ENCODE results near the gene PCNA.
"Not testable (repeated sequence)": the region's sequence is repeated elsewhere in the genome, so short reads cannot be mapped to it uniquely, and the experiment has no call there.

PCNA gene

DNA sequence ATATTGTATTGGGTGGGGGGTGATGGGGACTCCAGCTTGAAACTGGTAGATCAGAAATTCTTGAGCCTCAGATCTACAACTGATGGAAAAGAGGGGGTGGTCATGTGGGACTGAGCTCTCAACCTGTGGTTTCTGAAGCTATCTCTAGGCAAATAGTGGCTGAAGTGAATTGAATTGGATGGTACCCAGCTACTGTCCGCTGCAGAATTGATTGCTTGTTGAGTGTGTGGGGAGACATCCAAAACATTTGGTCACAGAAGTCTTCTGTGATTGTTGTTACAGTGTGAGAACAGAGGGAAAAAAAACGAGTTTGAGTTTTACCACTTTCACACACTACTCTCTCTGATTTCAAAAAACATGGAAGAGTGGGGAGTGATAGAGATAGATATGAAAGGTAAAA lies 21.9 kb upstream of the PCNA start:
- no peak for DNase-seq

DNA sequence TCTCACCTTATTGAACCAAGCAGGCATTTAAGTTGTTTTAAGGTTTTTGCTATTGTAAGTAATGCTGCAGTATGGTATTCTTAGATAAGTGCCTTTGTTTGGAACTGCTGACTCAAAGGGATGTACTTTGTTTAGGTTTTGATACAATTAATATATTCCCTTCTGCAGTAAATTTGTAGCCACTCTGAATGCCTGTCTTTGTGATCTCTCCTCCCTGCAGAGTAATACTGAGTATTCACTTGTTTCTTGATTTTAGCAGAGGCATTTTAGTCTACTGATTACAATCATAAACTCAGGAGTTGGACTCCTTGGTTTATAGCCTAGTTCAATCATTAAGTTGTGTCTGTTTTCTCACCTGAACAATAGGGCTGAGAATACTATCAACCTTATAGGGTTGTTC lies 20.4 kb upstream of the PCNA start:
- no peak for DNase-seq

DNA sequence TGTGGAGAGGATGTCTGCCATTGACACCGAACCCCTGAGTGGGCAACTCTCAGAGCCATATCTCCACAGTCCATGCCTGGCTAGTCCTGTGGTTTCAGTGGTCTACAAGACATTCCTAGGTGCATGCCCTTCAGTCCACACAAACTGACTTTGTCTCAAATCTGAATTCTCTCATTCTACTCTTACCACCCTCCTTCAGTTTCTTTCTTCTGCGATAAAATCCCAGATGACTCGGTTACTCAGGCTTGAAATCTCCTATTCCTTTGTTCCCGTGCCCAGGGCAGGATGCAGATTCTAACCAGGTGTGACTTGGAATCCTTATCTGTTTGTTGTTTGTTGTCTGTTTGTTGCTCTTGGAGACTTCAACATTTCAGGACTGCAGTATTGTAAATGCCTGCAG lies 16.3 kb upstream of the PCNA start:
- no peak for DNase-seq

DNA sequence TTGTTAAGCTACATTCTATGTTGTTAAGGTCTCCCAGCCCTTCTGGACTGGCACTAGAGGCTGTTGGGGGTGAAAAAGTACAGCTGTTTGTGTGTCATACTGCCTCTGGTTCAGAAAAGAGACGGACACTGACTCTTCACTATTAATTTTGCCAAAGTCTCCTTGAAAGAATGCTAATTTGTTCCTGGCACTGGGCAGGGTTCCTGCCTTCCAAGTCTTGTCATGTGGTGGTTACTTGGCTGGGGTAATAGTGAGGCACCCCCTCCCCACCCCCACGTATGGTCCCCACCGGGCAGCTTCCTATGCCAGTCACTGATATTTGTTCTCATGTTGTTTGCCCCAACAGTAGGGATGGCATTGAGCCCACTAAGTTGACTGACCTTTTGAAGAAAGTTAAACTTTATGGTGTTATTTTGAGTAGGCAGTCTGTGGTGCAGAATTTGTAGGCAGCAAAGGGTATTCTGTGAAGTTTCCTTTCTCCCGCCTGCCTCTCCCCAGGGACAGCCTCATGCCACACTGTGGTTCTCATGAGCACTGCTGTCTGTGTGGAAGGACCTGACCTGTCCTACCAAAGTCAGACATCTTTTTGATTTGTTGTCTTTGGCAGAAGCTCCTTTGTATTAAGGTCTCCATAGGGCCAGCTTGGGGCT lies 15.7 kb upstream of the PCNA start:
- DNase-seq, result no peak

DNA sequence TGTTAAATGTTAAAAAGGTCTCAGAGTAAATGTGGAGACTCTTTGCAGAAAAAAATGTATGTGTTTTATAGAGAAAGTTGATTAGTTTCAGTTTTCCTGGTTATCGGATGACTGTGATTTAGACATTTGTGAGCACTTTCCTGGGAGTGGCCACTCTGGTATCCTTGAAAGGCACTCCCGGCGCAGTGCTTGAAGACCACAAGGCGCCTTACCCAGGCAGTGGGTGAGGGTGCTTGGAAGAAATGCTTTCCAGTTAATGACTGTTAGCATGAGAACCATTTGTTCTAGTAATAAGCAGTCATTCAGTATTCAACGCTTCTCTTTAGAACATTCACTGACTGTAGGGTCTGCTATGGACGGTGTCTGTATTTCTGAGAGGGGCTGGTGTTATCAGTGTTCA lies 14.2 kb upstream of the PCNA start:
- DNase-seq, result no peak

DNA sequence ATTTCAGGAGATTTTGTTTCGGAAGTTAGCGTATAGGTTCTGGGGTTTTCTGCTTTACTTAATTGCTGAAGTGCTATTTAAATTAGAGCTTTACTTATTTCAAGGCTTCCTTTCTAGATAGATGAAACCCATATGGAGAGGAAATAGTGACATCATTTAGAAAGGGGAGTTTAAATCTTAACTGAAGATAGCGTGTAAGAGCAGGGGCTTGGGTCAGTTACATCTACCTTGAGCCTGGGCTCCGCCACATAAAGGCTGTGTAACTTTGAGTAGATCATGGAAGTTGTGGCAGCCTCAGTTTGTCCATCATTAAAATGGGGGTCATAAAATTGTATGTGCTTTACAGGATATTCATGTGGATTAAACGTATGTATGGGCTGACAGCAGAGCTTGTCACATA lies 11.7 kb upstream of the PCNA start:
- DNase-seq, result no peak

DNA sequence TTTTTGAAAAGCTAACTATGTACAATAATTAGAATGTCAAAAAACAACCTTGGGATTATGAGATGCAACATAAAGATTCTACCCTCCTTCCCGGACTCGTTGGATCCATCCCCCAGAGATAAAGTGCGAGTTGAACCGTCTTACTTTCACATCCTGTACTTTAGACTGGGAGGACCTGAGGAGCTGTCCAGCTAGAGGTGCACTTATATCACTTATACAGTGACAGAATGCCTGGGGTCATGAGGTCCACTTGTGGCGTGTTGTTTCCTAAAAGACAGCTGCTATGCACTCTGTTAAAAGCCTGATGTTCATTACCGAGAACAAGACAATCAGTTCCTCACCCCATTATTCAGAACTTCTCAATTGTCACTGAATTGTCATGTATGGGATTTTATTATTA lies 9.1 kb upstream of the PCNA start:
- no peak for DNase-seq

DNA sequence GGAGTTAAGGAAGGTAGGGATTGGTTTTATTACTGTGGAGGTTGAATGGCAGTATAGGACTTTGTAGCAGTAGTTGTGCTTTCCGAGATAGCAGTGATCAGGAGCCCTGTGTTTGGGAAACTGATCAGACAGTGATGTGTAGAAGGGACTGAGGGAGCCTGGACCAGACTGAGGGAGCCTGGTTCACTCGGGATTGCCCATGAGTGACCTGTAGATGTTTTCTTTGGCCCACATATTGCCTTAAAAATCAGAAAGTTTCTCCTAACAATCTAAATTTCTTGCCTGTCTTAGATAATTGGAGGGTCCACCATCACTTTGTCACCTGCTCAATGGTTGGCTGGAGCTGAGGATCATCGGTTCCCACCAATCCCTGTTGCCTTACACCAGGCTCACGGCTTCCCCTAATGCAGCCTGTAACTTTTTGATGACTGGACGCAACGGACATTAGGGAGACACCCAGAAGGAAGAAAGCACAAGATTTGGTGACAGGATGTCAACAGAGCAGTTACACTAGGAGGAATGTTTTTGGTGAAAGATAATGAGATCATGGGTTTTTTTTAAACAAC lies 8.2 kb upstream of the PCNA start:
- DNase-seq, result no peak

DNA sequence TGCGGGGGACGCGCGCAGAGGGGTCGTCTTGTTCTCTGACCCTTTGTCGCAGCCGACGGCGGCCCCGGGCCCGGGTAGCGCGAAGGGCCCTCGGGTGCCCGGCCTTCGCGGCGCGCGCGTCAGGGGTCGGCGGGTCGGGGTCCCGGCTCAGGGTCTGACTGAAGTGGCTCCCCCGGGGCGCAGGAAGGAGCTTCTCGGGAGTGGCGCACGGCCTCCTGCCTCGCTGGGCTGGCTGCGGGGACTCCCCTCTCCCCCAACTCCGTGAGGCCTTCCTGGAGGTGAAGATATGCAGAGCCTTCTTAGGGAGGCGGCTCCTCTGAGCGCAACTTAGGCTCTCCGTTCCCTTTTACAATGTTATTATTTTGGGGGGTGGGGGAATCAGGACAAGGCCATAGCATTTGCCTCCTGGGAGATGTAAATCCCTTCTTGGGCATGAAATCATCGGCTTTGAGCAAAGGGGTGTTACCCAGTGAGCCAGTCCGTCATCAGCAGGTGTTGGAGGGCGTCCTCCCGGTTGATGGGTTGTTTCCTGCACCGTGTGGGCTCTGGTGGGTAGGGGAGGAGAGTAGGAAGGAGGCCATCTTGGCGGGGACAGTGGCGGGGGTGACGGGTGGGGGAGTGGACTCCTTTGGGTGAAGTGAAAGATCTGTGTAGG lies 7.6 kb upstream of the PCNA start:
- DNase-seq, result no peak

DNA sequence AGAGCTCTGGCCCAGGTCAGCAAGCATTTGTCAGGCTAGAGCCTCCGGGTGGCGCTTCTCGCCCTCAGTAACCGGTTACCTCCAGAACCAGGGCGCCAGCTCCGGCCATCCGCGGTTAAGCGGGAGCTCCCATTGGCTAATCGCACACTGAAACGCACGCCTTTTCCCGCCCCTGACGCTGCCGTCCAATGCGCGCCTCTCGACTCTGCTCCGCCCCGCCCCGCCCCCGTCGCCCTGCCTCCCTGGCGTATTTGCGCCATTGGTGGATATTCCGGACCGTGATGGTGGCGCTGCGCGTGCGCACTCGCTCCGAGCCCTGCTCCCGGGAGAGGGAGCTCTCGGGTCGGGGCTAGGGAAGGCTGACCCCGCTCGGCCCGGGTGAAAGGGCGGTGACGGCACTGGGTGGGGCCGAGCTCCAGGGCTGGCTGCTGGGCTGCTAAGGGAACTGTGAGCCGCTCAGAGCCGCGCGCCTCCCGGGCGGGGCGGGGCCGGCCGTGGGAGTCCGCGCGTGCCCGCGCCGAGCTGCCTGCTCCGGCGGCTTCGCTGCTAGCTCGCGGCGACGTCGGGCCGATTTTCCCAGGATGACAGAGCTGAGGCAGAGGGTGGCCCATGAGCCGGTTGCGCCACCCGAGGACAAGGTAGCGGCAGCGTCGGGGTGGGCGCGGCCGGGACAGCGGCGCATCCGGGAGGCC lies 6.9 kb upstream of the PCNA start, which contains the start of gene CDS2:
CDS2 (plus strand) TSS at position 497 of the 692 bp plus-strand sequence; CDS start at position 582, 85 bp downstream.
- peak; percentile 90 to 96 for DNase-seq

DNA sequence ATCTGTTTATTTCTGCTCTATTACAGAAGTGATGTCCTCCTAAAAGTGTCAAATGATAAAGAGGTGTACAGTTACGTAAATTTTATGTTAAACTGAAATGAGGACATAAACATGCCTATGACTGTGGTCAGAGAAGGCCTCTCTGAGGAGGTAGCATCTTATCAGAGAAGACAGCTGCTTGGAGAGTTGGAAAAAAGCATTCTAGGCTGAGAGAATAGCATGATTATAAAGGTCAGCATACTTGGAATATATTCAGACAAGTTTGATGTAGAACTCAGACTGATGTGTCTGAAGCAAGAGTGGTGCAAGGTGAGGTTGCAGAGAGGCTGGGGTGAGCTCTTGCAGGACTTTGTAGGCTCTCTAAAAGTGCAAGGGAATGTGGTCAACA lies 3.1 kb upstream of the PCNA start:
- DNase-seq, result no peak

DNA sequence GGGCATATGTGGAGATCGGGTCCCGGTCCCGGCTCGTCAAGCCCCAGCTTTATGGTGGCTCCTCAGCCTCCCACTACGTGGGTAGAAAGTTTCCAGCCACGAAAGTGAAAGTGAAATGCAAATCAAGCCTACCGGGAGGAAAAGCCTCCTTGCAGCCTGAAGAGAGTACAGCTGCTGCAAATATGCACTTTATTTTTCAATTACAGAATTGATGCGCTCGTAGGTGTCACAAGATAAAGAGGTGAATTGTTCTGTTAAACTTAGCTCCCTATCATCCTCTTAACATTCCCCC lies 373 bp upstream of the PCNA start:
- DNase-seq, result no peak

DNA sequence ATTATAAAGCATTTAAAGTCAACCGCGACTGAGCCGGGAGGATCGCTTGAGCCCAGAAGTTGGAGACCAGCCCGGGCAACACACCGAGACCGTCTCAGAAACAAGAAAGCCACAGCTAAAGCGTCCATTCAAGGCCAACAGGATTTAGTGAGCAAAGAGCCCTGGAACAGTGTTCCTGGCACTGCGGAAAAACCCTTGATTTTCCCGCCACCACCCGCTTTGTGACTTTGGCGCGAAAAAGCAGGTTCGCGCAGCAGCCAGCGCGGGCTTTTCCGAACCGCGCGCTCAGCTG lies 669 bp downstream of the PCNA start:
- no peak for DNase-seq

DNA sequence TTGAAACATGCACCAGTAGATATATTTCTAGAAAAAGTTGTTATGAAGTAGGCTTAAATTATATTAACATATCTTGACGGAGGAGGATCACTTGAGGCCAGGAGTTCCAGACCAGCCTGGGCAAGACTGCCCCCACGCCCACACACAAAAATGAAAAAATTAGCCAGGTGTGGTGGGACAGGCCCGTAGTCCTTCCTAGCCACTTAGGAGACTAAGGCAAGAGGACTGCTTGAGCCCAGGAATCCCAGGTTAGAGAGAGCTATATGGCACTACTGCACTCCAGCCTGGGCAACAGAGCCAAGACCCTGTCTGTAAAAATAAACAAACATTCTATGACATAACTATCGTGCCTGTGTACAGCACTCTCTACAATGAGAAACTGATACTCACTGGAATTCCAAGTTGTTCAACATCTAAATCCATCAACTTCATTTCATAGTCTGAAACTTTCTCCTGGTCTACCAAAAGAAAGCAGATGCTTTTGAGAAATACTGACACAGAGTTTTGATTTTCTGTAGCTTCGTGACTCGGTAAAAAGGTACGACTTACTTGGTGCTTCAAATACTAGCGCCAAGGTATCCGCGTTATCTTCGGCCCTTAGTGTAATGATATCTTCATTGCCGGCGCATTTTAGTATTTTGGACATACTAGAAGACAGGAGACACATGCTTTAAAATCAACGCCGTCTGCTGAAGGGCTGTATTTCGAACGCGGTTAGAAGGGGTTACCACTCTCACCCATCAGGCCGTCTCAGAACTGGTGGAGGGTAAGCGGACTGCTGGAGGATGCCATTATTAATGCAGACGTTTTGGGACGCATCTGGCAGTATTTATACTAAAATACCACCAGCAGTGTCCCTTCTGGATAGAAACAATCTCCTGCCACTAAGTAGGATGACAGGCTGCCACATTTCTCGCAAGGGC lies 1.3 kb downstream of the PCNA start:
- no peak for DNase-seq

DNA sequence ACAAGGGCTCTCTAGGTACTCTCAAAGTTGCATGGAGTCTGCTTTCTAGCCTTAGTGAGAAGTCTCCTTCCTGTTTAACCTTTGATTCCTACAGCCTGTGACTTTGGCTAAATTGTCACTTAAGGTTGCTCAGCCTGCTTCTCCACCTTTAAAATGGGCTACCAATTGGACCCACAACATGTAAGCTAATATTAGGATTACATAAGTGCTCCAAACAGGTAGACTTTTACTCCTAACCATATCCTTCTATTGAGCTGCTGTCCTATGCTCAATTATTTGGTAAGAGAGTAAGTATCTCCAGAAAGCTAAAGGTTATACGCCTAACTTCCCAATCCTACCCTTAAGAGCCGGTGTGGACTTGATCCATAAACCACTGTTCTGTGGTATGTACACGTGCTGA lies 2.9 kb downstream of the PCNA start:
- DNase-seq, result no peak

DNA sequence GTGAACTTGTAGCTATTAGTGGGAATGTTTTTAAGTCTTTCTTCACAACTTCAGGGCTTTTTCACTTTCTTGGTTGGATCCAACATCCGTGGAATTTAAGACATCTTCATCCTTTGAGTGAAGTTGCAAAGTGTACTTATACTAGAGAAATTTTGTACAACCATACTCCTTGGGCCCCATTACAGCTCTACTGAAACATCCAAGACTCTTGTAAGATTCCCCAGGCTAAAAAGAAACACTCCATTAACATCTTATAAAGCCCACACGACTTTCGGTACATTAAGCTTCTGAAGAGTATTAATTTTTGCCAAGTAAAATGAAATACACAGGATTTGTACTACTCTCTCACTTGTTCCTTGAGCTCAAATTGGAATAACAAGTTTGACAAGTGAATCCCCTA lies 5.4 kb downstream of the PCNA start:
- DNase-seq, result no peak

DNA sequence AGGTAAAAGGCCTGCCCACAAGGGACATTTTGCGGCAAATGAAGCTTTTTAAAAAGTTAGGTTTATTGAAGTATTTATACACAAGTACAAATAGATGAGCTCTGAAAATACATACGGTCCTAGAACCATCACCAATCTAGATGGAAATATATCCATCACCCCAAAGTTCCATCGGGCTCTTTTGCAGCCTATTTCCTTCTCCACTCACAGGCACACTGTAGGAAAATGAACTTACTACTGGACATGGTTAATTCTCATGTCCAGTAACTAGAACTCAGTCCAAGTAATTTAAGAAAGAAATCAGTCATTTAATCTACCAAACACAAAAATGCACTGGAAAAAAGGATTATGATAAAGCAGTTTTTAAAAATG lies 6.2 kb downstream of the PCNA start:
- DNase-seq, result no peak

DNA sequence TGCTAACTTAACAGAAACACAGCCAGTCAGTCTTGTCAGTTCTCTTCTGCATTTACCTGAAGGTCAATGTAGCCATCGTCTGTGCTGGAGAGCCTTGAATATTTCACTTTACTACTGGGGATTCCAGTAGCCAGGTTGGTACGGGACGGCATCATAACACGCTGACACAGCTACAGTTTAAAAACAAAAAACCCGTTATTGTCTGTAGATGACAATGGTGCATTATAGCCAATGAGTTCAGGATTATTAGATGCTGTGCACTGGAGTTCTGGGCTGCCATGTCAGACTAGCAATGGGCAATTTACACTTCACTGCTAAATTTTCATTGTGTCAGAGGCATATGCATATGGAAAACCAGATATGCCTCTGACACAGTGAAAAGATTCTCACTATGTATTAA lies 10.5 kb downstream of the PCNA start:
- DNase-seq, result no peak

DNA sequence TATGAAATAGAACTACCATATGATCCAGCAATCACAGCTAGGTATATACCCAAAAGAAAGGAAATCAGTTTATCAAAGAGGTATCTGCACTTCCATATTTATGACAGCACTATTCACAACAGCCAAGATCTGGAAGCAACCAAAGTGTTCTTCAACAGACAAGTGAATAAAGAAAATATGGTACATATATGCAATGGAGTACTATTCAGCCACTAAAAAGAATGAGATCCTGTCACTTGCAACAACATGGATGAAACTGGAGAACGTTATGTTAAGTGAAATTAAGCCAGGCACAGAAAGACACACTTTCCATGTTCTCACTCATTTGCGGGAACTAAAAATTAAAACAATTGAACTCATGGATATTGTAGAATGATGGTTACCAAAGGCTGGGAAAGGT lies 15.3 kb downstream of the PCNA start:
- no peak for DNase-seq

DNA sequence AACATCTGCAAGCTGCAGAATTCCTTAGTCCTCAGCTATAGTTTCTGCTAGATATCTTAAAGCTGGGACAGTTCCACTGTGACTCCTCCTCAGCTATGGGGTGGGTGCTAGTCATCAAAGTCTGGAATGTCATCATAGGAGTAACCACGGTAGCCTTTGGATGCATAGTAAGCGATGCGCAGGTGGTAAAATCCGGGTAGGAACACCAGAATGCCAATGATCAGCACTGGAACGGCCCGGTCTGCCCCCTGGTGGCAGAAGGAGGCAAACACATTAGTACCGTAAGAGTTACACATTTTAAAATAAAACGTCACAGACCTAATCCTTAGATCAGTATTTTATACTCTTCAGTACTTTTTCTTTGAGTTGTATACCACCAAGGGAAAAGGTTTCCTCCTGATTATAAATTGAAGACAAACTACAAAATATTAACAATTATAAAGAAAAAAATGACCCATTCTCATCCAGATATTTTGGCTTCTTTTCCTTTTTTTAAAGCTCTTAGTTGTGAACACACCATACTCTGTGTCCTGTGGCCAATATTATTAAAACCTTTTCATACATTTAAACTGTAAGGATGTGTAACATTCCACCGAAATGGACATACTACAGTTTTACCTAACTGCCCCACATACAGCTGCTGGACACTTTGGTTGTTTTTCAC lies 18.9 kb downstream of the PCNA start:
- peak in 1 of 2 experiments; percentile 31 for DNase-seq

DNA sequence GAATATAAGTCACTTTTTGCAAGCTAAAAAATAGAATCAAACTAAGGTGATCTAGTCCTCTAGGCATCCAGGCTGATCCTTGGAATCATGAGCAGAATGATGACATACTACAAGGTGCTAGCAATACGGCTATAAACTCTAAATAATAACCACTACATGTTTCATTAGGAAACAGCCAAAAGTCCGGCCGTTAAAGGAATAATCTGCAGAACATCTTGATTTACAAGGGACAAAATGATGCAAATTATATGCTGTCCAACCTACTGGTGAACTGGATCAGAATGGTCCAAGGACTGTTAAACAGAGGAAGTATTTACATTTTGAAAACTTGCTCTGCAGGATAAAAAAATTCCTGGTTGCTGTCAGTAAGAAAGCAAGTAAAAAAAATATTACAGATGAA lies 19.8 kb downstream of the PCNA start:
- DNase-seq, result not testable (repeated sequence)

DNA sequence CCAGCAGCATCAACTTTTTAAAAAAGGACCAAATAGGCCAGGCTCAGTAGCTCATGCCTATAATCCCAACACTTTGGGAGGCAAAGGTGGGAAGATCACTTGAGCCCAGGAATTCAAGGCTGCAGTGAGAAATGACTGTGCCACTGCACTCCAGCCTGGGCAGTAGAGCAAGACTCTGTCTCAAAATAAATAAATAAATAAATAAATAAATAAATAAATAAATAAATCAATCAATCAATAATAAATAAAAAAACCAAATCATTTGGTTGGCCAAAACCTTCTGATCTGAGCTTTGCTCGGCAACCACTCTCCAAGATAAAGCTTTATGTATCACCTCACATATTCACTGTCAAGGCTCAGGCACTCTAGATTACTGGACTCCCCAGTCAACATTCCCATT lies 20.7 kb downstream of the PCNA start:
- not testable (repeated sequence) for DNase-seq

DNA sequence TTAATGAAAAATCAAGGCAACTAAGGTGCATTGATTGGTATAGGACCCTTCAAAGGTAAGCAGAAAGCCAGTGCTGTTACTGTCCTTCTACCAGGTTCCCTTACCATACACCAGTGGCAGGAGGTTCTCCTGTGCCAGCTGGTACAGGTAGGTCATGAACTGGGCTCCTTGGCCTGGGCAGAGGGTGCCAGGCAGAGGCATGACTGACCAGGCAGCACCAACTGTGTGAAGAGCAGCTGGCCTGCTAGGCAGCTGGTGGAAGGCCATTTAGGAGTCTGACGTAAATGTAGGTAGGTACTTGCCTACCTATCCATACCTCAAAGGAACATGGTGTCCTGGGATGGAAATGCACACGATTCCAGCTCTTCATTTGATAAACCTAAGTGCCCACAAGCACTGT lies 23.3 kb downstream of the PCNA start:
- no peak for DNase-seq

Measured in cerebellar nuclear complex (tissue), 1 donor.